RWPE2 (cell line): Measurements from ENCODE around the gene MPPED1.

ENCODE experiments used
- ATAC-seq: fragments of 200-7000 bp; cut with Tn5 transposase; 3 replicates; pipeline ENCODE4 v1.9.1; 2021; ENCODE audit warnings: low read depth
- DNase-seq: peaks from one replicate; pipeline ENCODE4 v3.0.0-alpha.2; 2020; ENCODE audit warnings: low spot score
- H3K27ac ChIP-seq: fragments of 450-650 bp; 2 replicates; pipeline ENCODE4 v1.5.1; 2017; ENCODE audit warnings: mild to moderate bottlenecking; ENCODE audit not compliant: poor library complexity, severe bottlenecking
- H3K27me3 ChIP-seq: fragments of 250-450 bp; sonication (Bioruptor Pico); 2 replicates; pipeline ENCODE4 v1.5.1; 2021; ENCODE audit warnings: mild to moderate bottlenecking, moderate library complexity; ENCODE audit not compliant: insufficient read depth, poor library complexity, severe bottlenecking
- H3K36me3 ChIP-seq: fragments of 250-450 bp; sonication (Bioruptor Pico); 2 replicates; pipeline ENCODE4 v1.5.1; 2020; ENCODE audit warnings: low read depth, mild to moderate bottlenecking, moderate library complexity
- H3K4me1 ChIP-seq: fragments of 250-450 bp; sonication (Bioruptor Pico); 2 replicates; pipeline ENCODE4 v1.5.1; 2021; ENCODE audit warnings: mild to moderate bottlenecking, moderate library complexity; ENCODE audit not compliant: insufficient read depth, poor library complexity, severe bottlenecking
- H3K4me3 ChIP-seq: fragments of 250-450 bp; sonication (Bioruptor Pico); 2 replicates; pipeline ENCODE4 v1.5.1; 2021; ENCODE audit warnings: mild to moderate bottlenecking, moderate library complexity; ENCODE audit not compliant: severe bottlenecking
- H3K9me3 ChIP-seq: fragments of 250-450 bp; sonication (Bioruptor Pico); 2 replicates; pipeline ENCODE4 v1.5.1; 2021; ENCODE audit warnings: mild to moderate bottlenecking, moderate library complexity; ENCODE audit not compliant: severe bottlenecking
- TF ChIP-seq, protein P1 (sequence below): fragments of 450-650 bp; IDR thresholded peaks from one replicate; pipeline ENCODE4 v1.5.1; 2017; ENCODE audit warnings: mild to moderate bottlenecking, moderate library complexity; ENCODE audit not compliant: poor library complexity, severe bottlenecking

Gene MPPED1

DNA sequence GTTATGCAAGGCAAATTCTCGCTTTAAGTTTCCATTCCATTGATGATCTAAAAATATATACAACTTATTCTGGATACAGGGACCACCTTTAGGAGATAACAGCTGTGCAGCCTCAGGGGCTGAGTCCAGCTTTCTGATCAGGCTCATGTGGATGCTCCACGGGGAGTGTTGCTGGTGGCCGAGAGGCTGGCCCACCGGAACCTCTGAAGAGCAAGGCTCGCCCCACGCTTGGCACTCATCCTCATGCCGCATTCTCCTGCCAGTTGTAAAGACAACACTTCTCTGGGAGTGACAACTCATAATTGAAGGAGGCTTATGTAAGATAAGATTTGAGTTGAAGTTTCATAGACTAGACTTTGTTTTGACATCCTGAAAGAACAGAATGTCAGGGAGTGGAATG is 123.5 kb downstream of the MPPED1 start:
- Histone ChIP-seq H3K4me3 (no peak overlapping the region), H3K27ac (peak overlapping the region; percentile 50), H3K36me3 (no peaks in the 10 kb centered on the region), H3K9me3 (no peaks in the 10 kb centered on the region), H3K27me3 (no peaks in the 10 kb centered on the region), H3K4me1 (peaks cover 22% of the 10 kb centered on the region)
- TF ChIP-seq, protein P1, sequence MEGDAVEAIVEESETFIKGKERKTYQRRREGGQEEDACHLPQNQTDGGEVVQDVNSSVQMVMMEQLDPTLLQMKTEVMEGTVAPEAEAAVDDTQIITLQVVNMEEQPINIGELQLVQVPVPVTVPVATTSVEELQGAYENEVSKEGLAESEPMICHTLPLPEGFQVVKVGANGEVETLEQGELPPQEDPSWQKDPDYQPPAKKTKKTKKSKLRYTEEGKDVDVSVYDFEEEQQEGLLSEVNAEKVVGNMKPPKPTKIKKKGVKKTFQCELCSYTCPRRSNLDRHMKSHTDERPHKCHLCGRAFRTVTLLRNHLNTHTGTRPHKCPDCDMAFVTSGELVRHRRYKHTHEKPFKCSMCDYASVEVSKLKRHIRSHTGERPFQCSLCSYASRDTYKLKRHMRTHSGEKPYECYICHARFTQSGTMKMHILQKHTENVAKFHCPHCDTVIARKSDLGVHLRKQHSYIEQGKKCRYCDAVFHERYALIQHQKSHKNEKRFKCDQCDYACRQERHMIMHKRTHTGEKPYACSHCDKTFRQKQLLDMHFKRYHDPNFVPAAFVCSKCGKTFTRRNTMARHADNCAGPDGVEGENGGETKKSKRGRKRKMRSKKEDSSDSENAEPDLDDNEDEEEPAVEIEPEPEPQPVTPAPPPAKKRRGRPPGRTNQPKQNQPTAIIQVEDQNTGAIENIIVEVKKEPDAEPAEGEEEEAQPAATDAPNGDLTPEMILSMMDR = no peak
- no peak for ATAC-seq
- no peak for DNase-seq

GRCh38 chr22:43535741-43536140 is 123.9 kb downstream of the MPPED1 start:
- no peak for DNase-seq
- Histone ChIP-seq H3K9me3 (no peaks in the 10 kb centered on the region), H3K27me3 (no peaks in the 10 kb centered on the region), H3K4me3 (no peak overlapping the region), H3K4me1 (peaks cover 18% of the 10 kb centered on the region), H3K36me3 (no peaks in the 10 kb centered on the region), H3K27ac (peak overlapping the region; percentile 50)
- peak; percentile 90 for ATAC-seq
- TF ChIP-seq, protein P1 = no peak

DNA sequence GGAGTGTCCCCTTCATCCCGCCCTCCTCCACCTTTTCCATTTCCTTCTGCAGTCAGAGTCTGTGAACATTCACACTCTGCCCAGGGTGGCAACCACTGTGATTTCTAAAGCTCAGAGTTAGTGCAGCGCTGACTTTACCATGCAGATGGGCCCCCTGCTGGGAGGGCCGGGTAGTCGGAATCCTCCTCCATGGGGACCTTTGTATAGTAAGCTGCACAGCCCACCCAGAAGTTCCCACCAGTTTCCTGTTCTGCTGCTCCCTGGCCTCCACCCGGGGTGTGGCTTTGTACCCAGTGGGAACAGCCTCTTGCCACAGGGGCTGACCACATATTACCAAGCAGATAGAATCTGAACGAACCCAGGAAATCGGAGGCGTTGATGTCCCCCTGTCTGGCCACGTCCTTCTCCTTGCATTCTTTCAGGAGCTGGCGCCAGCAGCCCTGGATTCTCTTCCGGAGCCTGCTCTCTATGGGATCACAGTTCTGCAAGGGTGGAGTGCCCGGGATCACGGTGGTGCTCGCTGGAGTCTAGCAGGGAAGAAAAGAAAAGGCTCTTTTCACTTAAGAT is 125.3 kb downstream of the MPPED1 start:
- no peak for DNase-seq
- Histone ChIP-seq H3K4me3 (no peak overlapping the region), H3K9me3 (no peaks in the 10 kb centered on the region), H3K36me3 (no peaks in the 10 kb centered on the region), H3K27ac (no peak overlapping the region), H3K4me1 (peaks cover 13% of the 10 kb centered on the region), H3K27me3 (no peaks in the 10 kb centered on the region)
- TF ChIP-seq, protein P1 = no peak
- no peak for ATAC-seq

GRCh38 chr22:43539572-43540528 is 128.0 kb downstream of the MPPED1 start:
- Histone ChIP-seq H3K4me3 (no peak overlapping the region), H3K36me3 (no peaks in the 10 kb centered on the region), H3K27ac (no peak overlapping the region), H3K9me3 (no peaks in the 10 kb centered on the region), H3K27me3 (no peaks in the 10 kb centered on the region), H3K4me1 (peaks cover 13% of the 10 kb centered on the region)
- DNase-seq (no peak), ATAC-seq (no peak)
- TF ChIP-seq, protein P1 = no peak
